Fibroblast of skin of back (primary cell): ENCODE data around the gene HBG1.

ENCODE experiments used
- DNase-seq: peaks from one replicate; pipeline ENCODE4 v3.0.0-alpha.2; 2013

The HBG1 gene

GRCh38 chr11:5245155-5245554 lies 4.5 kb downstream of the HBG1 start:
- DNase-seq, result no peak

GRCh38 chr11:5243816-5244180 lies 5.9 kb downstream of the HBG1 start:
- no peak for DNase-seq

GRCh38 chr11:5242933-5243815 lies 6.5 kb downstream of the HBG1 start:
- DNase-seq, result no peak

- no peak for DNase-seq
These were observed 7.4 kb downstream of the HBG1 start for GRCh38 chr11:5242208-5242607.

GRCh38 chr11:5241458-5241857 lies 8.2 kb downstream of the HBG1 start:
- DNase-seq, result no peak

GRCh38 chr11:5240458-5240857 lies 9.2 kb downstream of the HBG1 start:
- DNase-seq, result no peak

GRCh38 chr11:5240056-5240455 lies 9.6 kb downstream of the HBG1 start:
- no peak for DNase-seq

- no peak for DNase-seq
These were observed 10.6 kb downstream of the HBG1 start for GRCh38 chr11:5239046-5239445.

- DNase-seq, result no peak
These were observed 11.2 kb downstream of the HBG1 start for GRCh38 chr11:5238486-5238885.

GRCh38 chr11:5237420-5237819 lies 12.2 kb downstream of the HBG1 start:
- no peak for DNase-seq

GRCh38 chr11:5235364-5236095 lies 14.1 kb downstream of the HBG1 start:
- no peak for DNase-seq

GRCh38 chr11:5234381-5234834 lies 15.2 kb downstream of the HBG1 start, which contains the start of gene HBD:
TSS of gene HBD (minus strand) at chr11:5234483. CDS start at chr11:5234433, 50 bp downstream.
- no peak for DNase-seq

GRCh38 chr11:5233307-5233706 lies 16.4 kb downstream of the HBG1 start:
- no peak for DNase-seq

GRCh38 chr11:5232821-5233220 lies 16.8 kb downstream of the HBG1 start:
- no peak for DNase-seq

- DNase-seq, result no peak
These were observed 17.5 kb downstream of the HBG1 start for GRCh38 chr11:5232176-5232575.

GRCh38 chr11:5231111-5231510 lies 18.5 kb downstream of the HBG1 start:
- DNase-seq, result no peak

GRCh38 chr11:5230266-5230665 lies 19.4 kb downstream of the HBG1 start:
- no peak for DNase-seq

- no peak for DNase-seq
These were observed 19.9 kb downstream of the HBG1 start for GRCh38 chr11:5229796-5230195.

GRCh38 chr11:5229356-5229755 lies 20.3 kb downstream of the HBG1 start:
- DNase-seq, result no peak

- DNase-seq, result no peak
These were observed 21.5 kb downstream of the HBG1 start for GRCh38 chr11:5228124-5228523.

- no peak for DNase-seq
These were observed 22.0 kb downstream of the HBG1 start for GRCh38 chr11:5227681-5228080.

- no peak for DNase-seq
These were observed 22.8 kb downstream of the HBG1 start, which contains the start of gene HBB for GRCh38 chr11:5226732-5227310. TSS of gene HBB (minus strand) at chr11:5227071. CDS start at chr11:5227021, 50 bp downstream.

- DNase-seq, result no peak
These were observed 24.2 kb downstream of the HBG1 start for GRCh38 chr11:5225480-5225871.
